Stomach (tissue), 9 donors: ENCODE measurements around the gene NSMCE1. TPM values are rescaled to one million over a fixed set of nuclear protein-coding genes. Genes with fewer than 3 reads are reported as not detected.
A peak's percentile ranks its signal among the peaks of the same experiment; 100 is the strongest.

ENCODE experiments used
- DNase-seq, 2 donors: peaks; one replicate each; pipeline versions ENCODE4 v3.0.0 to v3.0.0-alpha.2; 2013 to 2019
- H3K27ac ChIP-seq, 5 donors: fragments of 200-600 bp in 4 of 5; sonication (generic) in 4 of 5; one replicate each; pipeline ENCODE4 v1.5.1; 2013 to 2019; ENCODE audit warnings: mild to moderate bottlenecking in 1 of 5, moderate library complexity in 1 of 5
- H3K27me3 ChIP-seq, 3 donors: fragments of 200-600 bp; sonication (generic); one replicate each; pipeline ENCODE4 v1.5.1; 2017 to 2019; ENCODE audit warnings: mixed run types in 1 of 3
- H3K36me3 ChIP-seq, 4 donors: fragments of 200-600 bp; sonication (generic); 1 replicate in 3 of 4; 2 replicates in 1 of 4; pipeline ENCODE4 v1.5.1; 2016 to 2019
- H3K4me1 ChIP-seq, 4 donors: fragments of 200-600 bp; sonication (generic); one replicate each; pipeline ENCODE4 v1.5.1; 2016 to 2019
- H3K4me3 ChIP-seq, 4 donors: fragments of 200-600 bp; sonication (generic) in 3 of 4; one replicate each; pipeline ENCODE4 v1.5.1; 2016 to 2019; ENCODE audit warnings: mild to moderate bottlenecking in 1 of 4
- H3K9me3 ChIP-seq, 4 donors: fragments of 200-600 bp; sonication (generic); one replicate each; pipeline ENCODE4 v1.5.1; 2016 to 2019
- EP300 ChIP-seq: sonication (generic); formaldehyde crosslinking; IDR thresholded peaks from one replicate; pipeline ENCODE4 v1.6.1; 2017; ENCODE audit warnings: antibody characterized with exemption
- POLR2A ChIP-seq, 4 donors: fragments of 450-650 bp; IDR thresholded peaks; one replicate each; pipeline ENCODE4 v1.6.1; 2016; ENCODE audit warnings: antibody characterized with exemption in 4 of 4, control low read depth in 2 of 4, mild to moderate bottlenecking in 1 of 4, moderate library complexity in 1 of 4
- POLR2AphosphoS5 ChIP-seq, 3 donors: sonication (generic); formaldehyde crosslinking; IDR thresholded peaks; one replicate each; pipeline ENCODE4 v1.6.1; 2016; ENCODE audit warnings: antibody characterized with exemption in 3 of 3
- WGBS, 5 donors: extraction: QIAGEN DNeasy Blood & Tissue Kit in 3 of 5; methylation state at CpG; one replicate each; pipeline versions ENCODE4 v1.1.5 to v1.1.7; 2013 to 2018; 5-methylcytosine and 5-hydroxymethylcytosine counted together
- intact Hi-C: fragments of 100-400 bp; cut with DNase I; formaldehyde crosslinking; loops from one replicate; pipeline ENCODE4 v1.15.1; 2023; ENCODE audit warnings: low total_unique reads
- polyA plus RNA-seq, 3 donors: library from polyadenylated mRNA; stranded (reverse); fragments of 200-250 nt; gene quantifications; one replicate each; pipeline ENCODE4 v1.2.3, GENCODE V29; 2013
- total RNA-seq, 5 donors: library from RNA; depleted of rRNA; stranded (reverse); fragments of >200 nt; gene quantifications; one replicate each; pipeline versions ENCODE4 v1.1.0 to v1.2.3, GENCODE V29; 2014 to 2016
- TF ChIP-seq, protein P1 (sequence below), 7 experiments: fragments of 450-650 bp in 4 of 7; fragments of 200-600 bp in 3 of 7; sonication (generic) in 3 of 7; IDR thresholded peaks; one replicate each; pipeline ENCODE4 v1.5.1; 2016 to 2019; ENCODE audit warnings: antibody characterized with exemption in 7 of 7, control low read depth in 2 of 7, mild to moderate bottlenecking in 1 of 7
- donor health status: healthy with polysubstance abuse.
- donor health status: Bipolar disorder and iron deficiency.
- donor health status: healthy.

NSMCE1 gene
- total and polyA plus RNA-seq, 8 donors, result 9.3 to 120 (median 46.2) TPM

DNA sequence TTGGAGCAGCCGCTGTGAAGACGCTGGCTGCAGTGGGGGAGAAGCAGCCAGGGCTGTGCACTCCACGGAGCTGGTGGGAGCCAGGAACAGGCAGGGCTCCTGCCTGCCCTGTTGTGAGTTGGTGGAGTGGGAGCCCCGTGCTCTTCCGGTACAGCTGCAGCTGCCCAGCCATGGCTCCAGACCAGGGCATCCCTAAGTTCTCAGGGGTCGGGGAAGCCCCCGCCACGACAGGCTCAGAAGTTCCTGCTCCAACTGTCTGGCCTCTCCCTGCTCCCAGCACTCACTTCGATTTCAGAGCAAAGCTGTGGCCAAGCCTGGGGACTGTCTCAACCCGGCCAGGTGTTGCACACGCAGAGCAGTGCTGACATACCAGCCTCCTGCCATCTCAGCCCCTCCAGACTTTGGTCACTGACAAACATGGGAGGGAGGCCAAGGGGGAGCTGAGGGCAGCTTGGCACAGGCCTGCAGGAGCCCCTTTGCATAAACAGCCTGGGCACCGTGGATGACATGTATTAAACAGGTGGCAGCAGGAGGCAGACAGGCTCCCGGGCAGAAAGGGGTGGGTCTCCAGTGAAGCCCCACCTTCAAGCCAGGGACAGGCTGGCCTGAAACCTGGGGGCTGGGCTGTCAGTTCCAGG lies 79.1 kb downstream of the NSMCE1 start:
- WGBS, 5 donors, result 35 to 60% (median 50%) methylated on average over 9 to 13 of the region's 13 CpGs
- peak; percentile 28 to 49 for DNase-seq
- H3K4me3 ChIP-seq, result no peak overlapping the region
- H3K9me3 ChIP-seq, result no peaks in the 10 kb centered on the region
- no peaks in the 10 kb centered on the region for H3K4me1 ChIP-seq
- H3K27ac ChIP-seq, result no peak overlapping the region
- H3K36me3 ChIP-seq, result no peaks in the 10 kb centered on the region
- TF ChIP-seq POLR2A (IDR thresholded peaks at IDR 0.05), result no peak
- no peak for TF ChIP-seq POLR2AphosphoS5 (IDR thresholded peaks at IDR 0.05)
- TF ChIP-seq, protein P1, sequence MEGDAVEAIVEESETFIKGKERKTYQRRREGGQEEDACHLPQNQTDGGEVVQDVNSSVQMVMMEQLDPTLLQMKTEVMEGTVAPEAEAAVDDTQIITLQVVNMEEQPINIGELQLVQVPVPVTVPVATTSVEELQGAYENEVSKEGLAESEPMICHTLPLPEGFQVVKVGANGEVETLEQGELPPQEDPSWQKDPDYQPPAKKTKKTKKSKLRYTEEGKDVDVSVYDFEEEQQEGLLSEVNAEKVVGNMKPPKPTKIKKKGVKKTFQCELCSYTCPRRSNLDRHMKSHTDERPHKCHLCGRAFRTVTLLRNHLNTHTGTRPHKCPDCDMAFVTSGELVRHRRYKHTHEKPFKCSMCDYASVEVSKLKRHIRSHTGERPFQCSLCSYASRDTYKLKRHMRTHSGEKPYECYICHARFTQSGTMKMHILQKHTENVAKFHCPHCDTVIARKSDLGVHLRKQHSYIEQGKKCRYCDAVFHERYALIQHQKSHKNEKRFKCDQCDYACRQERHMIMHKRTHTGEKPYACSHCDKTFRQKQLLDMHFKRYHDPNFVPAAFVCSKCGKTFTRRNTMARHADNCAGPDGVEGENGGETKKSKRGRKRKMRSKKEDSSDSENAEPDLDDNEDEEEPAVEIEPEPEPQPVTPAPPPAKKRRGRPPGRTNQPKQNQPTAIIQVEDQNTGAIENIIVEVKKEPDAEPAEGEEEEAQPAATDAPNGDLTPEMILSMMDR (IDR thresholded peaks at IDR 0.05), result no peak
- TF ChIP-seq EP300, result no peak
- peaks cover 0 to 15% (median 4%) of the 10 kb centered on the region in 3 donors for H3K27me3 ChIP-seq
- intact Hi-C loops, result no loop called here

DNA sequence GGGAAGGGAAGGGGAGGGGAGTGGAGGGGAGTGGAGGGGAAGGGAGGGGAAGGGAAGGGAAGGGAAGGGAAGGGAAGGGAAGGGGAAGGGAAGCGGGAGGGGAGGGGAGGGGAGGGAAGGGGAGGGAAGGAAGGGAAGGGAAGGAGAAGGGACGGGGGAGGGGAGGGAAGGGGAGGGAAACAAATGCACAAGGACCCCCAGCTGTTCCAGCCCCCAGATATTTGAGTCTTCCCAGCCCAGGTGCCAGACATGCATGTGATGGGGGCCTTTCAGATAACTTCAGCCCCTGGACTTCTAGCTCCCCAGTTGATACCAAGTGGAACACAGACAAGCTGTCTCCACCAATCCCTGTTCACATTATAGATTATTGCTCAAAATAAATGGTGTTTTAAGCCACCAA lies 79.9 kb downstream of the NSMCE1 start:
- intact Hi-C loops, result no loop called here
- DNase-seq, result no peak
- no peaks in the 10 kb centered on the region for H3K4me1 ChIP-seq
- no peaks in the 10 kb centered on the region for H3K36me3 ChIP-seq
- peaks cover 0 to 15% (median 4%) of the 10 kb centered on the region in 3 donors for H3K27me3 ChIP-seq
- 42 to 100% (median 78%) methylated on average over 1 to 2 of the region's 2 CpGs for WGBS, 5 donors
- no peaks in the 10 kb centered on the region for H3K9me3 ChIP-seq
- H3K4me3 ChIP-seq, result no peak overlapping the region
- TF ChIP-seq, protein P1 (IDR thresholded peaks at IDR 0.05), result no peak
- no peak for TF ChIP-seq POLR2A (IDR thresholded peaks at IDR 0.05)
- TF ChIP-seq EP300, result no peak
- TF ChIP-seq POLR2AphosphoS5 (IDR thresholded peaks at IDR 0.05), result no peak
- no peak overlapping the region for H3K27ac ChIP-seq

DNA sequence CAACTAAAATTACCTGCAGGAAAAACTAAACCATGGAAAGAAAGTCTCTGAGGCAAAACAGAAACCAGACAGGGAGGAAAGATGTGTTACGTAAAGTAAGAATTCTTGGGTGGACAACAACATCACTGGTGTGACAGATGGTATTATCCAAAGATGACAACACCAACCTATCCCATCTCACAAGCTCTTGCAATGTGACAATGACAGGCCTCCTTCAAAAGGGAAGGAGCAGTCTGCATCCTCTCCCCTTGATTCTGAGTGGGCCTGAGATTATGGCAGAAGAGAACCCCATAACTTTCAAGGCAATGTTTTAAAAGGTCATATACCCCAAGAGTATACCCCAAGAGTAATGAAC lies 82.8 kb downstream of the NSMCE1 start:
- Histone ChIP-seq H3K36me3 (no peaks in the 10 kb centered on the region), H3K27ac (no peak overlapping the region), H3K4me3 (no peak overlapping the region), H3K9me3 (no peaks in the 10 kb centered on the region), H3K4me1 (no peaks in the 10 kb centered on the region), H3K27me3 (peaks cover 0 to 15% (median 4%) of the 10 kb centered on the region in 3 donors)
- 91 to 100% (median 100%) methylated on average over 1 of the region's 1 CpG for WGBS, 5 donors
- intact Hi-C loops, result no loop called here
- TF ChIP-seq EP300 (no peak), POLR2A (IDR thresholded peaks at IDR 0.05) (no peak), POLR2AphosphoS5 (IDR thresholded peaks at IDR 0.05) (no peak)
- TF ChIP-seq, protein P1 (IDR thresholded peaks at IDR 0.05), result no peak
- DNase-seq, result no peak

DNA sequence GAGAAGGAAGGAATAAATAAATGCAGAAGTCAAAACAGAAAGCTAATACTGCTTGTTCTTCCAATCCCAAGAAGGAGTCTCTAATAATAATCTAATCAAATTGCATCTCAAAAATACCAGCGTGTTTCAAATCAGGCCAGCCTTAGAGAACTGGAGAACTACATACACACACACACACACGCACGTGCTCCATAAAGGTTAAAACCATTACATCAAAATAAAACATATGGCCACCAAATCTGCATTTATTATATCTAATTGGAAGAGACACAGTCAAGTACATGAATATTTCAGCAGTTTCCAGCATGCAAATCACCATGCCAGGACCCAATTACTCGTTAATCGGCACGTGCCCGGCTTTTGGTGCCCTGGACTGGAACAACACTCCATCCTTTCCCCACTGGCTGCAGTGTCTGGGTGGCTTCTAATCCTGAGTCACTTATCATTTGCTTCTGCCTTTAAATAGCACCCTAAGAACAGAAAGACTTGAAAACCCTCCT lies 85.6 kb downstream of the NSMCE1 start:
- Histone ChIP-seq H3K9me3 (no peaks in the 10 kb centered on the region), H3K27ac (no peak overlapping the region), H3K4me3 (no peak overlapping the region), H3K27me3 (no peaks in the 10 kb centered on the region), H3K4me1 (peaks cover 0 to 12% (median 5%) of the 10 kb centered on the region in 4 donors), H3K36me3 (no peaks in the 10 kb centered on the region)
- DNase-seq, result no peak
- WGBS, 5 donors, result 78 to 87% (median 83%) methylated on average over 7 of the region's 7 CpGs
- intact Hi-C loops, result no loop called here
- no peak for TF ChIP-seq POLR2AphosphoS5 (IDR thresholded peaks at IDR 0.05)
